Stomach smooth muscle (tissue), 2 donors: ENCODE data around the gene TMPRSS9.
"Not testable (repeated sequence)": the region's sequence is repeated elsewhere in the genome, so short reads cannot be mapped to it uniquely, and the experiment has no call there.

Source experiments
- H3K27ac ChIP-seq: one replicate; pipeline ENCODE4 v1.7.0; 2013; ENCODE audit warnings: mild to moderate bottlenecking, low read length, inconsistent platforms
- H3K27me3 ChIP-seq, 2 donors: one replicate each; pipeline ENCODE4 v1.7.0; 2013; ENCODE audit warnings: low read length in 2 of 2; ENCODE audit not compliant: insufficient read depth in 2 of 2, control insufficient read depth in 1 of 2
- H3K36me3 ChIP-seq, 2 donors: one replicate each; pipeline ENCODE4 v1.7.0; 2013; ENCODE audit warnings: low read length in 2 of 2; ENCODE audit not compliant: control insufficient read depth in 2 of 2, insufficient read depth in 2 of 2
- H3K4me1 ChIP-seq: one replicate; pipeline ENCODE4 v1.7.0; 2013; ENCODE audit warnings: low read length; ENCODE audit not compliant: control insufficient read depth, insufficient read depth
- H3K4me3 ChIP-seq, 2 donors: one replicate each; pipeline ENCODE4 v1.7.0; 2013; ENCODE audit warnings: low read length in 2 of 2
- H3K9ac ChIP-seq, 2 donors: one replicate each; pipeline ENCODE4 v1.7.0; 2013; ENCODE audit warnings: low read length in 2 of 2, mild to moderate bottlenecking in 1 of 2
- H3K9me3 ChIP-seq, 2 donors: one replicate each; pipeline ENCODE4 v1.7.0; 2013; ENCODE audit warnings: low read length in 2 of 2; ENCODE audit not compliant: control insufficient read depth in 2 of 2
- donor health status: healthy.
- donor health status: Pancreatic carcinoma.

Gene TMPRSS9

GRCh38 chr19:2343289-2343982, 16.6 kb upstream of the TMPRSS9 start:
- Histone ChIP-seq H3K27ac (no peak overlapping the region), H3K4me3 (no peak overlapping the region), H3K27me3 (no peaks in the 10 kb centered on the region), H3K9ac (no peak overlapping the region), H3K36me3 (peaks cover 2% of the 10 kb centered on the region in 2 donors), H3K4me1 (no peaks in the 10 kb centered on the region), H3K9me3 (no peaks in the 10 kb centered on the region)

DNA sequence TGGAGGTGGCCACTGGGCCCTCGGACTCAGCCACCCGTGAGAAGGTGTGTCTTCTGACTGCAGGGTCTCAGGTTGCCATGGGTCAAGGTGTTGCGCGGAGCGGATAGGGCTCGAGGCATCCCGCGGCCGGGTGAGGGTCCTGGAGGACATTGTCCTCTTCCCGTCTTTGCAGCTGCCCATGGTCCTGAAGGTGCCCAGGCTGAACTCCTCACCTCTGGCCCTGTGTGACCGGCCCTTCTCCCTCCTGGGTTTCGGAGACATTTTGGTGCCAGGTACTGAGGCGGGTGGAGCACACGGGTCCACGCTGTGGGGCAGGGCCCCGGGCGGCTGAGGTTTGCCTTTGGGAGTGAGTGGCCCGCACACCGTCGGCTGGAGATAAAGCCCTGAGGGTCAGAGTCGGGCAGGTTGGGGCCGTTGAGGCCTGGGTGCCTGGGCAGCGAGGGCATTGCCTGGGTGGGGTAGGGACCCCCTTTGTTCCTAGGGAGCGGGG, 15.6 kb upstream of the TMPRSS9 start:
- H3K36me3 ChIP-seq, result peaks cover 5 to 8% of the 10 kb centered on the region in 2 donors
- H3K9ac ChIP-seq, result no peak overlapping the region
- no peaks in the 10 kb centered on the region for H3K4me1 ChIP-seq
- no peaks in the 10 kb centered on the region for H3K27me3 ChIP-seq
- H3K27ac ChIP-seq, result no peak overlapping the region
- H3K4me3 ChIP-seq, result no peak overlapping the region
- no peaks in the 10 kb centered on the region for H3K9me3 ChIP-seq

- no peaks in the 10 kb centered on the region for H3K4me1 ChIP-seq
- peaks cover 11 to 14% of the 10 kb centered on the region in 2 donors for H3K36me3 ChIP-seq
- no peak overlapping the region for H3K9ac ChIP-seq
- no peaks in the 10 kb centered on the region for H3K9me3 ChIP-seq
- H3K27ac ChIP-seq, result no peak overlapping the region
- no peak overlapping the region for H3K4me3 ChIP-seq
- no peaks in the 10 kb centered on the region for H3K27me3 ChIP-seq
Observed at GRCh38 chr19:2345076-2345475, 15.0 kb upstream of the TMPRSS9 start.

DNA sequence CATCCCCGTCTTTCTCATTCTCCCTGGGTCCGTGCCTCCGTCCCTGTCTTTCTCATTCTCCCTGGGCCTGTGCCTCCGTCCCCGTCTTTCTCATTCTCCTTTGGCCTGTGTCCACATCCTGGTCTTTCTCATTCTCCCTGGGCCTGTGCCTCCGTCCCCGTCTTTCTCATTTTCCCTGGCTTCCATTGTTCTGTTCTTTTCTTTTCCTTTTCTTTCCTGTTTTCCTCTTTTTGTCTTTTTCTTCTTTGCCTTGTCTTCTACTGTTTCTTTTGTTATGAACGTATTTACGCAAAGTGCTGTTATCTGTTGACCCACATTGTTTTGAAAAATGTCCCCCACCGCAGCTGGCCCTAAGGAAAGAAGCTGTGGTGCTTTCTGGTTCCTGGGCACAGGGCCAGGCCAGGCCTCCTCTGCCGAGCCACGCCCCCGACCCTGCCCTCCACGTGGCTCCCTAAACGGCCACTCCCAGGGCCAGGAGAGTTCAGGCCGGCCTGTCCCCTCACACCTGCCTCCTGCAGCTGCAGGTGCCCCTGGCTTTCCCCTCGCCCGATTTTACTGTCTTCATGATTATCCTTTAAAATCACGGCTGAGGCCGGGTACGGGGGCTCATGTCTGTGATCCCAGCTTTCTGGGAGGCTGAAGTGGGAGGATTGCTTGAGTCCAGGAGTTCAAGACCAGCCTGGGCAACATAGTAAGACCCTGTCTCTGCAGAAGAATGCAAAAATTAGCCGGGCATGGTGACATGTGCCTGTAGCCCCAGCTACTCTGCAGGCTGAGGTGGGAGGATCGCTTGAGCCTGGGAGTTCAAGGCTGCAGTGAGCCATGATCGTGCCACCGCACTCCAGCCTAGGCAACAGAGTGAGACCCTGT, 14.0 kb upstream of the TMPRSS9 start:
- no peak overlapping the region for H3K9ac ChIP-seq
- H3K9me3 ChIP-seq, result no peaks in the 10 kb centered on the region

DNA sequence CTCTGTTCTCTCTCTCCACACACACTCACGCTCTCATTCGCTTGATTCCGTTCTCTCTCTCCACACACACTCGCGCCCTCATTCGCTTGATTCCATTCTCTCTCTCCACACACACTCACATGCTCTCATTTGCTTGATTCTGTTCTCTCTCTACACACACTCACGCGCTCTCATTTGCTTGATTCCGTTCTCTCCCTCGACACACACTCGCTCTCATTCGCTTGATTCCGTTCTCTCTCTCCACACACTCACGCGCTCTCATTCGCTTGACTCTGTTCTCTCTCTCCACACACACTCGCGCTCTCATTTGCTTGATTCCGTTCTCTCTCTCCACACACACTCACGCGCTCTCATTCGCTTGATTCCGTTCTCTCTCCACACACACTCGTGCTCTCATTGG, 10.2 kb upstream of the TMPRSS9 start:
- not testable (repeated sequence) for H3K9ac ChIP-seq

More for the DNA sequence above, 14.0 kb upstream of the TMPRSS9 start:
- H3K36me3 ChIP-seq, result peaks cover 17 to 22% of the 10 kb centered on the region in 2 donors
- no peaks in the 10 kb centered on the region for H3K4me1 ChIP-seq
- no peaks in the 10 kb centered on the region for H3K27me3 ChIP-seq
- no peak overlapping the region for H3K27ac ChIP-seq
- no peak overlapping the region for H3K4me3 ChIP-seq

GRCh38 chr19:2350656-2351055, 9.4 kb upstream of the TMPRSS9 start:
- H3K4me3 ChIP-seq, result no peak overlapping the region
- no peaks in the 10 kb centered on the region for H3K4me1 ChIP-seq
- peaks cover 22 to 23% of the 10 kb centered on the region in 2 donors for H3K36me3 ChIP-seq
- H3K27ac ChIP-seq, result no peak overlapping the region
- H3K9me3 ChIP-seq, result no peaks in the 10 kb centered on the region
- H3K27me3 ChIP-seq, result no peaks in the 10 kb centered on the region
- no peak overlapping the region for H3K9ac ChIP-seq

More for the DNA sequence above, 10.2 kb upstream of the TMPRSS9 start:
- not testable (repeated sequence) for H3K27ac ChIP-seq, H3K4me3 ChIP-seq, H3K9me3 ChIP-seq, H3K4me1 ChIP-seq, H3K27me3 ChIP-seq
- H3K36me3 ChIP-seq, result peaks cover 22 to 23% of the 10 kb centered on the region in 2 donors

GRCh38 chr19:2351591-2351990, 8.5 kb upstream of the TMPRSS9 start:
- H3K36me3 ChIP-seq, result peaks cover 22 to 23% of the 10 kb centered on the region in 2 donors
- H3K27me3 ChIP-seq, result no peaks in the 10 kb centered on the region
- H3K4me3 ChIP-seq, result no peak overlapping the region
- no peaks in the 10 kb centered on the region for H3K9me3 ChIP-seq
- H3K9ac ChIP-seq, result no peak overlapping the region
- H3K4me1 ChIP-seq, result no peaks in the 10 kb centered on the region
- H3K27ac ChIP-seq, result no peak overlapping the region

GRCh38 chr19:2352121-2352520, 7.9 kb upstream of the TMPRSS9 start:
- Histone ChIP-seq H3K4me3 (no peak overlapping the region), H3K9me3 (no peaks in the 10 kb centered on the region), H3K9ac (no peak overlapping the region), H3K4me1 (no peaks in the 10 kb centered on the region), H3K36me3 (peaks cover 22 to 23% of the 10 kb centered on the region in 2 donors), H3K27ac (no peak overlapping the region), H3K27me3 (no peaks in the 10 kb centered on the region)

GRCh38 chr19:2353159-2353886, 6.7 kb upstream of the TMPRSS9 start:
- H3K4me3 ChIP-seq, result no peak overlapping the region
- no peak overlapping the region for H3K27ac ChIP-seq
- no peaks in the 10 kb centered on the region for H3K9me3 ChIP-seq
- peaks cover 22 to 23% of the 10 kb centered on the region in 2 donors for H3K36me3 ChIP-seq
- no peaks in the 10 kb centered on the region for H3K27me3 ChIP-seq
- no peak overlapping the region for H3K9ac ChIP-seq
- H3K4me1 ChIP-seq, result no peaks in the 10 kb centered on the region

GRCh38 chr19:2353887-2354592, 6.0 kb upstream of the TMPRSS9 start:
- Histone ChIP-seq H3K27me3 (no peaks in the 10 kb centered on the region), H3K36me3 (peaks cover 17 to 19% of the 10 kb centered on the region in 2 donors), H3K9ac (no peak overlapping the region), H3K27ac (no peak overlapping the region), H3K4me3 (no peak overlapping the region), H3K9me3 (no peaks in the 10 kb centered on the region), H3K4me1 (no peaks in the 10 kb centered on the region)
